Erythroblast (primary cell): Measurements from ENCODE around the gene SCYGR8.
"Not testable (repeated sequence)": the region's sequence is repeated elsewhere in the genome, so short reads cannot be mapped to it uniquely, and the experiment has no call there.

Source experiments
- GATA1 ChIP-seq: IDR thresholded peaks from 2 replicates; pipeline ENCODE4 v1.6.1; 2011; ENCODE audit warnings: low read depth, mild to moderate bottlenecking, control low read depth, low read length, moderate library complexity
- POLR2A ChIP-seq: IDR thresholded peaks from 2 replicates; pipeline ENCODE4 v1.6.1; 2011; ENCODE audit warnings: mild to moderate bottlenecking, low read length

DNA sequence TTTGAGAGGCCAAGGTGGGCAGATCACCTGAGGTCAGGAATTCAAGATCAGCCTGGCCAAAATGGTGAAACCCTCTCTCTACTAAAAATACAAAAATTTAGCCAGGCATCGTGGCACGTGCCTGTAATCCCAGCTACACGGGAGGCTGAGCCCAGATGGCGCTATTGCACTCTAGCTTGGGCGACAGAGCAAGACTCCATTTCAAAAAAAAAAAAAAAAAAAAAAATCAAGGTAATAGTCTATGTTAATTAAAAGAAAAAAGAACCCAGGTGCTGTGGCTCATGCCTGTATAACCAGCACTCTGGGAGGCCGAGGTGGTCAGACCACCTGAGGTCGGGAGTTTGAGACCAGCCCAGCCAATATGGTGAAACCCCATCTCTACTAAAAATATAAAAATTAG, 5.0 kb upstream of the SCYGR8 start:
- TF ChIP-seq POLR2A, GATA1: not testable (repeated sequence)
